Endometrial microvascular endothelial cells (primary cell): ENCODE results near the gene EFCC1. TPM values are rescaled to one million over a fixed set of nuclear protein-coding genes. Genes with fewer than 3 reads are reported as not detected.

Experiments
- in situ Hi-C: cut with HindIII; loops from 2 replicates; pipeline ENCODE4 v1.10.0; 2017; ENCODE audit warnings: low sequenced_read_pairs, low pct_unique_long_range_greater_than_20kb; ENCODE audit errors: inconsistent ontology term
- total RNA-seq: library from RNA; depleted of rRNA; stranded (reverse); fragments of >200 nt; gene quantifications from one replicate; pipeline ENCODE4 v1.2.3, GENCODE V29; 2015; ENCODE audit errors: inconsistent ontology term

Gene EFCC1, protein sequence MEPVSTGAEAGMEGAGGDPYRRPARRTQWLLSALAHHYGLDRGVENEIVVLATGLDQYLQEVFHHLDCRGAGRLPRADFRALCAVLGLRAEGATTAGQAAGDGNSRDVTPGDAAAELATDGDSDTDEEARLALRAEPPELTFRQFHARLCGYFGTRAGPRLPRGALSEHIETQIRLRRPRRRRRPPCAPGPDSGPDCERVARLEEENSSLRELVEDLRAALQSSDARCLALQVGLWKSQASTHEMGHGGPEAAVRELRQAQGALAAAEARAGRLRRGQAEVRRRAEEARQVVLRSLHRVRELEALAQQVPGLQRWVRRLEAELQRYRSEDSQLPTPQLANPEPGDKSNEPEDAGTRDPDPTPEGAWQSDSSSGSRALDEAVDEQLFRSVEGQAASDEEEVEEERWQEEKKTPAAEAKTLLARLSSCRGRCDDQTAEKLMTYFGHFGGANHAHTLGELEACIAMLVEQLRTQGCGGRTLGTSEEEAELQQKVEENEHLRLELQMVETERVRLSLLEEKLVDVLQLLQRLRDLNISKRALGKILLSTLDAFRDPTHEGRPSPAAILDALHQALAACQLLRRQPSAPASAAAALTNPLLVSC
- total RNA-seq = not detected

DNA sequence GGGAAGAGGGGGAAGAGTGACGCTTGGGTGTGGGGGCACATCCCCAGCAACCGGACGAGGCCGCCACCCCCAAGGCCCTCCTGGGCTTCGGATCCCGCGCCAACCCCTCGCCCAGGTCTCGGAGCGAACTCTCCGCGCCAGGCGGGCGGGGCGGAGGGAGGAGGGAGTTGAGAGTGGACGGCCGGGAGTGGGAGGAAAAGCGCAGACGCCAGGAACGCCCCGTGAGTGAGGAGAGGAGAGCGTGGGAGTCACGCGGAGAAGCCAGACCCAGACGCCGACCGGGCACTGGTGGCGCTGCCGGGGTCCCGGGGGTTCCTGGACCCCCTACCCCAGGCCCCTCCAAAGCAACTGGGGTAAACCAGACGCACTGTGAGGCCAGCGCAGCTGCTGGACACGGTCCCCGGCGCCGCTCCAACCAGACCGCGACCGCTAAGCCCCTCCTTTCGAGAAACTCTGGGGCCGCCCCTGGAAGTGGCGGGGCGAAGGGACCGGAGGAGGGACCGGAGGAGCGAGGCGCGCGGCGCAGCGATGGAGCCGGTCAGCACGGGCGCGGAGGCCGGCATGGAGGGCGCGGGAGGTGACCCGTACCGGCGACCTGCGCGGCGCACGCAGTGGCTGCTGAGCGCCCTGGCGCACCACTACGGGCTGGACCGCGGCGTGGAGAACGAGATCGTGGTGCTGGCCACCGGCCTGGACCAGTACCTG lies at the start of gene EFCC1:
TSS of gene EFCC1 (plus strand) at position 204 of the 705 bp plus-strand sequence. CDS start at position 529, 325 bp downstream.
- in situ Hi-C loops = no loop called here

DNA sequence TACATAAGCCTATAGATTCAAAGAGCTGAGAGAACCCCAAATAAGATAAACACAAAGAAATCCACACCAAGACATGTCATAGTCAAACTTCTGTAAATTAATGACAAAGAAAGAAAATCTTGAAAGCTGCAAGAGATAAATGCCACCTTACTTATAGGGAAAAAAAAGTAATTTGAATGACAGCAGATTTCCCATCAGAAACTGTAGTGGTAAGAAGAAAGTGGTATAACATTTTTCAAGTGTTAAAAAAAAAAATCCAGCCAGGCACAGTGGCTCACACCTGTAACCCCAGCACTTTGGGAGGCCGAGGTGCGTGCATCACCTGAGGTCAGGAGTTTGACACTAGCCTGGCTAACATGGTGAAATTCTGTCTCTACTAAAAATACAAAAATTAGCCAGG lies 44.7 kb upstream of the EFCC1 start:
- in situ Hi-C loops = no loop called here

DNA sequence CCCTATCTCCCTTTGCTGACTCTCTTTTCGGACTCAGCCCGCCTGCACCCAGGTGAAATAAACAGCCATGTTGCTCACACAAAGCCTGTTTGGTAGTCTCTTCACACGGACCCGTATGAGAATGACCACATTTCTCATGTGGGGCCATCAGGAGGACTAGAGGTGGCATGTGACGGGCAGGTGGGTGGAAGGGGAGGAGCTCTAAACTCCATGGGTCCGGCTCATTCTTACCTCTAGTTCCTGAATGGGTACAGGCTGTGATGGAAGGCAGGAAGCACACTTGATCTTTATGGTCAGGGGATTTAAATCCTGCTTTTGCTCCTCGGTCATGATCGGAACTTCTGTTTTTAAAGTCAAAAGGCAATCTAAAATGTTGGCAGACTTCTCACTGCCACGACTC lies 35.8 kb upstream of the EFCC1 start:
- in situ Hi-C loops = no loop called here

DNA sequence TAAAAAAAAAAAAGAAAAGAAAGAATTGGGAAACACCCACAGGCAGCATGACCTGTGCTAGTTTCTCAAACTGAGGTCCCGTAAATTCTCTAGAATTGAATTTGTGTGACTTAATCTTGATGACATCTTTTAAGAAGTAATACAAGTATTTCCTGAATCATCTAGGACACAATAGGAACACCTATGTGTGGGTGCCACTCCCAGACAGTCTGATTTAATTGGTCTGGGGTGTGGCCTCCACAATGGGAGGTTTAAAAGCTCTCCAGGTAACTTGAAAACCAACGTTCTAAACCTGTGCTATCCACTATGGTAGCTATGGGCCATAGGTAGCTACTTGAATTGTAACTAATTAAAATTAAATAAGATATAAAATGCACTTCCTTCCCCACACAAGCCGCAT lies 35.3 kb upstream of the EFCC1 start:
- in situ Hi-C loops = no loop called here

DNA sequence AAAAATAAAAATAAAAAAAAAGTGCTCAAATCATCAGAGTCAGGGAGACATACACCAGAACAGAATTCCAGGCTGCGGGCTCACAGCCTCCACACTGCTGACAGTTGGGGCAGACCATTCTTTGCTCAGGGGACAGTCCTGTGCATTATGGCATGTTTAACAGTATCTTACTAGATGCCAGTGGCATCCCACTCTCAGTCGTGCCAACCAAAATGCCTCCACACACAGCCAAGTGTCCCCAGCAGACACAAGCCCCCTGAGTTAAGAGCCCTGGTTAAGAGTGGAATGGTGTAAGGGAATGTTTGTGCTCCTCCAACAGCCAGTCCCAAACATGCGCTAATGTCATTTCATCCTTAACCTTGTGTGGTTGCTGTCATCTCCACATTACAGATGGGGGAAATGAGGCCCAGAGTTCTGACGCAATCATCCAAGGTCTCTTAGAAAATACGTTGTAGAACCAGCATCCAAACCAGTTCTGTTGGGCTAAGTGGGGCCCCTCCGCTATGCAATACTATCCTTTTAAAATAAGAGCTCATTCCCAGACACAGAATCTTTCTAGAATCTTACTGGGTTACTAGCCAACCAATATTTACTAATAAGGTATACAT lies 33.3 kb upstream of the EFCC1 start:
- in situ Hi-C loops = no loop called here

DNA sequence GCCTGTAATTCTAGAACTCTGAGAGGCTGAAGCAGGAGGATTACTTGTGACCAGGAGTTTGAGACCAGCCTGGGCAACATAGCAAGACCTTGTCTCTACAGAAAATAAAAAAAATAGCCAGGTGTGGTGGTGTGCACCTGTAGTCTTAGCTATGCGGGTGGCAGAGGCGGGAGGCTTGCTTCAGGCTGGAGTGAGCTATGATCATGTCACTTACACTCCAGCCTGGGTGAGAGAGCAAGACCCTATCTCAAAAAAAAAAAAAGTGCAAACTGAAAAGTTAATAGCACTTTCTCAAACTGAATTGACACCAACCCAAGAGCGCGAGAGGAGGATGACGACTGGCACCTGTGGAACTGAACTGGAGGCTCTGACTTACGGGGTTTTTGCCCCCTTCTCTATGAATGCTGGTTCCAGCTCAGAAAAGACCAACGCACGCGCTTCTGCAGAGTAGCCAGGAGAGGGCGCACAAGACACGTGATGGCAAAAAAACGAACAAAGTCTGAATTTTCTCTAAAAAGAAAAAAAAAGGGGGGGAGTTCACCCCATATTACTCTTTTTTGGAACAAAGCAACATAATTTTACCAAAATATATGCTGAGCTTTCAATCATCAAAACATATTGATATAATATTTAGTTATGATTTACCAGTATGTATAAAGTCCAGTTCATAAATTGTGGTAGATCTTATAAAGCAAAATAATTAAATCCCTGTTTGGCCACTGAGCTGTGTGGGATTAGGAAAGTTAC lies 30.9 kb upstream of the EFCC1 start:
- in situ Hi-C loops = no loop called here

DNA sequence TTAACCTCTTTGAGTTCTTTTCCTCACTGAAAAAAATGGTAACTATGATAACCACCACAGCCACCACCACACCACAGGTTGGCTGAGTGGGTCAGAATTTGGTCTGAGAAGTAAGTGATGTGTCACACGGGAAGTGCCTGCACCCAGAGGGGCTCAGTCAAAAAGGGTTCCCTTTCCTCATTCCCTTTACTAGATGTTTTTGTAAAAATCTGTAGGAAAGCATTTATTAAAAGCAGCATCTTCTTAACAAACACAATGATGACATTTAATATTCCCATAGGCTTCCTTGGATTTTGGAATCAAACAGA lies 30.4 kb upstream of the EFCC1 start:
- in situ Hi-C loops = no loop called here

DNA sequence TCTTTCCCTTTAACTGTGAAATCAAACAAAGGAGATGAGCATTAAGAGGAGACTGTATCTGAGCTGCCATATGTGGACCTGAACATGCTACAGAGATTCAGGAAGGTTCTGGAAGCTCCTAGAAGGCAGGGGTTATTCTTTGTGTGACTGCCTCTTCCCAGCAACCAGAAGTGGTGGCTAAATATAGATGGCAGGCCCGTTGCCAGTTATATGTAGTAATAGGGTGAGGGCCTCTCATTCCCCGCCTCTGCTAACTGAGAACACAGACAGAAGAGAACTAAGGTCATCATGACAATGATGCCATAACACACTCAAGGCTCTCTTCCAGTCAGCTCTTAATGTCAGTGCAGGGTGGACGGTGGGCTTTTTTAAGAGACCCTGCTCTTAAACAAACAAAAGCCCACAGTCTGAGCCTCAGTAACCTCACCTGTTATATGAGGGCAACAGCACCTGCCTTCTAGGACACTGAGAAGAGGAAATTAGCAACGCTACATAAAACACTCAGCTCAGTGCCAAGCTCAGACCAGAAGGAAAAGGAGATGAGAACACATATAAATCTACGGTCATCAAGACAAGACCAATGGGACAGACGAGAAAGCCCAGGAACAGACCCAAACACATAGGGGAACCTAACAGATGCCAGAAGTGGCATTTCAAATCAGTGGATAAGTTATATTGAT lies 29.5 kb upstream of the EFCC1 start:
- in situ Hi-C loops = no loop called here

DNA sequence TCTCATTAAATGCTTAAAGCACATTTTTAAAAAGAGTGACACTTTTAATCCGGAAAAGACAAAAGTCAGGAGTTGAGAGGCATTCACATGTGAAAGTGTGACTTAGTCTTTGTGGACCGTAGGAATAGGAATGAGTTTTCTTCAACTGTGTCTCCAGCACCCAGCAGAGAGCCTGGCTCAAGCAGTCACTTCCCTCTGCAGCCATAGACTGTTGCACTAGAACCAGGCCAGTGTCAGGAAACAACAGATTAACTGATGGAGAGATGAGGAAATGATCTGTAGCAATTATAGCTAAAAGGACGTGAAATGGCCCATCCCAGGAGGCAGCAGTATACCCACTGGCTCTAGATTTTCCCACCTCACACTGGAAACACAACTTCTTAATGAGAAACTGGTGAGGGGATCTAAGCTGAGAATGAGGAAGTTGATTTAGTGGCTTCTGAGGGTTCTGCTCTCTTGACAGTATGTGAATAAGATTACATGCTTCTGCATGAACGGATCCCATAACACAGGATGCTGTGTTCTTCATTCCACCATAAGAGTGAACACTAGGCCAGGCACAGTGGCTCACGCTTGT lies 27.0 kb upstream of the EFCC1 start:
- in situ Hi-C loops = no loop called here

DNA sequence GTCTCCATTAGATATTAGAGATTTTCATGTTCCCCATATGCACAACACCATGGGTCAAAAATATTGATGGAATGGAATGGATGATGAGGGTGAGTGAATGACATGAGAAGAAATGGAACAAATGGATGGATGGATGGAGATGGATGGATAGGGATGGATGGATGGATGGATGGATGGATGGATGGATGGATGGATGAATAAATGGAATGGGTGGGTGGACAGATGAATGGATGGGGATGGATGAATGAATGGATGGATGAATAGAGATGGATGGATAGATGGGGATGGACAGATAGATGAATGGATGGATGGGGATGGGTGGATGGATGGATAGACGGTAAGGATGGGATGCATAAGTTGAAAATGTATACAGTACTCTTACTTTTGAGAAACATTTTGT lies 25.8 kb upstream of the EFCC1 start:
- in situ Hi-C loops = no loop called here

DNA sequence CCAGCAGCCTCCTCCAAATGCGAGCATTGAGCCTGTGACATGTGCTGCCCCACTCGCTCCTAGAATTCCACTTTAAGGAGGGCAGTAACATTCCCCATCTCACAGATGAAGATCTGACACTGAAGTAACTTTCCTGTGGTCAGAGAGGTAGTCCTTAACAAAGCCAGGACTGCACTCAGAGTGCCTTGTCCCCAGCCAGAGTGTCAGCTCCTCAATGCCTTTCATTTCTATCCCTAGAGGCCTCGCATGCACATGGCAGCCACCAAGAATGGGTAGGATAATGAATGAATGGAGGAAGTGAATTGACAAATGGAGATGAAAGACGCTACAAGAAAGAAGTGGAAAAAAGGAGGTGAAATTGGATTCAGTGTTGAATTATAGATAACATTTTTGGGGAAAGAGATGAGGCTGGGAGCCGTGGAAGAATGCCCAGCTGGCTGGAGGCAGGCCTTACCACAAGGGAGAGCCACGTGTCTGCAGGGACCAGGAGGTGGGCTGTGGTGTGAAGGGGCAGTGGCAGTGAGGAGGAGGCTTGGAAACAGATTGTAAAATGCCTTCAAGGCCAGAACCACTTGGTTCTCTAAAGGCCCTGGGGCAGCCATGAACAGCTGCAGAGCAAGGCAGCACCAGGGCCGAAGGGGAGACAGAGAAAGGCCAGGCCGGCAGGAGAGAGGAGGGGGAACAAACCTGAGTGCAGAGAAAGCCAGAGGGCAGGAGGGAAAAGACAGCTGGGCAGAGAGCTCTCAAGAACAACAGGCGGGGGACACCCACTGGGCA lies 17.6 kb upstream of the EFCC1 start:
- in situ Hi-C loops = no loop called here

DNA sequence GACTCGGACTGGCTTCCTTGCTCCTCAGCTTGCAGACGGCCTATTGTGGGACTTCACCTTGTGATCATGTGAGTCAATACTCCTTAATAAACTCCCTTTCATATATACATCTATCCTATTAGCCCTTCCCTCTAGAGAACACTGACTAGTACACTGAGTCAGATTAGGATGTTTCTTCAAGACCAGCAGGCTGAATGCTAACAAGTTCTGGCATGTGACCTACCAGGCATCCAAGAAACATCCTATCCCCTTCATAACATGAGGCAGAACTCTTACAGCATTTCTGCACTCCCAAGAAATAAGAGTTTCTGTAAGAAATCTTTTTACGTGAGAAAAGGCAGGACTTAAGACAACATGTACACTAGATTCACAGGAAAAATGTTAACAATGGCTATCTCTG lies 16.5 kb upstream of the EFCC1 start:
- in situ Hi-C loops = no loop called here

DNA sequence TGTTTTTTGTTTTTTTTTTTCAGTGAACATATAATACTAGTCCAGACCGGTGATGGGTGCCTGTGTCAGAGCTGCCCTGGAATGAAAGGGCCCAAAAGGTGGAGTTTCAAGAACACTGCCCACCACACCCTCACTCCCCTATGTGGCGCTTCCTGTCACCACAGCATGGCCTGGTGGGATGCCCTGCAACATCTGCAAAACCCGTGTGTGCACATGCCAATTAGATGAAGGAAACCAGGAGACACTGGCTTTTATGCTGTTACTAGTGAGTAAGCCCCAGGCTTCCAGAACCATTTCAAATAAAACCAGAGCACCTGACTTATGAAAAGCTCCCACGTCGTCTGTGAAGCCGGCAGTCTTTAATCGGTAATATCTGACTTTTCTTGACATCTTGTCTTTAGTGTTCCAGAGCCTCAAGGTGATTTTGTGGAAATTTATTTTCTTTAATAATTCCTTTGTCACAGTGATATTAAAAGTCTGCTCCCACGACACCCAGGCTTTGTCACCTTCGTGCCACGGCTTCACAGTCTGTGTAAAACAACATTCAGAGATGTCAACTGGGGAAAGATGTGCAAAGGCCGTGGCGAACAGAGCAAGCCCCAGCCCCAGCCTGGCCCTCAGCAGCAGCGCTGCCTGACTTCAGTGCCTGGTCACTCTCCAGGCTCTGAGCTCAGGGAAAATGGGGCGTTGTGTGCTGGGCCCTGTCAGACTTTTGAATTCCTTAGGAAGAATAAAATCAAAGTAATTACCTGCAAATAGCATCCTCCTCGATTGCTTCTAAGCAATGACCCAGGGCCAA lies 13.6 kb upstream of the EFCC1 start:
- in situ Hi-C loops = no loop called here

DNA sequence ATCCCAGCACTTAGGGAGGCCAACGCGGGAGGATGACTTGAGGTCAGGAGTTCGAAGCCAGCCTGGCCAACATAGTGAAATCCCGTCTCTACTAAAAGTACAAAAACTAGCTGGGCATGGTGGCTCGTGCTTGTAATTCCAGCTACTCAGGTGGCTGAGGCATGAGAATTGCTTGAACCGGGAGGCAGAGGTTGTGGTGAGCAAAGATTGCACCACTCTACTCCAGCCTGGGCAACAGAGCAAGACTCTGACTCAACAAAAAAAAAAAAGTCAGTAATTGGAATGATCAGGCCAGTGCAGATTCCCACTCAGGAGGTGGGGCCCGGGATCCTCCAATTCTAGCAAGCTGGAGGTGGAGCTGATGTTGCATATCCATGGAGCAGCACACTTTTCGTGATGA lies 12.8 kb upstream of the EFCC1 start:
- in situ Hi-C loops = no loop called here

DNA sequence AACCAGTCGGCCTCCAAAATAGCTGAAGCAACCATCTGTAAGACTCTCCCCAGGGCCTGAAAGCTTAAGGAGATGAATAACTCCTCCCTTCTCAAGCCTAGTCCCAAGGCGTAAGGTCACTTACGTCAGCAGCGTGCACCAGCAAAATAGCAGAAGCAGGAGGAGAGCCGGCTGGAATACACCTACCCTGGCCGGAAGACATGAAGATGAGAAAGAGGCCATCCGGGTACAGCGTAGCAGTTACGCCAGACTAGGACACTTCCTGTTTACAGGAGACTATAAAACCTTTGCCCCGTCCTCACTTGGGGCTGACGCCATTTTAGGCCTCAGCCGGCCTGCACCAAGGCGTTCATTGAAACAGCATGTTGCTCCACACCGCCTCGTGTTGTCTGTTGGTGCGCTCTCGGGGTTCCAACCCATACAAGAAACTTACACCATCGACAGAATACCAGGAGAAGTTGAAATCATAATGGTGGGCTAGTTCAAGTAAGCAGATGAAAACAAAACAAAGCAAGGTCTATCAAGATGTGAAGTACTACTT lies 9.7 kb upstream of the EFCC1 start:
- in situ Hi-C loops = loop anchor here (10.0 kb wide), 1 partner anchor 133 kb away; the partner anchor contains the start of gene RAB43

DNA sequence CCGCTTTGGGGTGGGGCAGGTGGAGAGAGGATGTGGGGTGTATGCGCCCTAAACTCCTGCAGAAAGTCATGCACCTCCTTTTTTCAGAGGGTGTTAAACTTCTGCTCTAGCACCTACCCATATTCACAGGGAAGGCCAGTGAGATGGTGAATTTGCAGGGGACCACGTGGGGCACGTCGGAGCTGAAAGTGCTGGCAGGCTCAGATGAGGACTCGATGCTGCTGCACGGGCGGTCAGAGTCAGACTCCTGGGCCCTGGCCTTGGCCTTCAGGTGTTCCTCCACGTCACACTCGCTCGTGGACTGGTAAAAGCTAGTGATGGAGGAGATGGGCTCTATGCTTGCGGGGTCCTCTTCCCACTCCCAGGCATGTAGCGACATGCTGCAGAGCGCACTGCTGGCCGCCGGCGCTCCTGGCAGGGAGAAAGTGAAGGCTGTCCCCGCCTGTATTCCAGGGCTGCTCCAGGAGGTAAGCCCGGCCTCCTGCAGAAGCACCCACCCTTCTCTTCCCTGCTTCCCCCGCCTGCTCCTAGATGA lies 8.1 kb upstream of the EFCC1 start:
- in situ Hi-C loops = loop anchor here (10.0 kb wide), 1 partner anchor 132 kb away; the partner anchor contains the start of gene RAB43
